ENCODE results near the gene B4GALNT3.

The B4GALNT3 gene

DNA sequence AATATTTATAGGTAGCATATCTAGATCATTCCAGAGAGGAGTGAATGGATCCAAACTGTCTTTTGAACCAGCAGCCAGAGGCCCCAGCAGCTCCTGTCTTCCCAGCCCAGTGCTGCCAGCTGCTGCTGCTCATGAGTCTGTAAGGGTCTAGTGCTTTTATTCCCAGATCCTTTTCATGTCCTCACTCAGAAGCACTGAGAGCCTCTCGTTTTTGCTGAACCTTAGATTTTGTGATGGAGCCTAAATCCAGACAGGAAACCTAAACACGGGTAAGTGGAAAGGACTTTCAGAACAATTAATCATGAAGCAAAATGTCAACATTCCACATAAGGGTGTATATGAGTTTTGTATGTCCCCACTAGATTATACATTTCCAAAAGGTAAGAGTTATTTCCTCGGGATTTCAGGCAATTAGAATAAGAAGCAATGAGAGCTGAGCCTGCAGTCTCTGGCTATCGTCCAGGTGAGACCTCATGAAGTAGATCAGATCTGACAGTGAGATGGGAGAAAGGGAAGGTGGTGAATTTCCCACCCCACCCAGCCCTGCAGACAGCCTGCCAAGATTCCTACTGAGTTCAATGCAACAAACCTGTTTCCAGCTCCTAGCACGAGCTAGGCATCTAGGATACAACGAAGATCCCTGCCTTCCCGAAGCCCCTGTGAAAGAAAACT is 119.1 kb downstream of the B4GALNT3 start:
- no peak for DNase-seq

DNA sequence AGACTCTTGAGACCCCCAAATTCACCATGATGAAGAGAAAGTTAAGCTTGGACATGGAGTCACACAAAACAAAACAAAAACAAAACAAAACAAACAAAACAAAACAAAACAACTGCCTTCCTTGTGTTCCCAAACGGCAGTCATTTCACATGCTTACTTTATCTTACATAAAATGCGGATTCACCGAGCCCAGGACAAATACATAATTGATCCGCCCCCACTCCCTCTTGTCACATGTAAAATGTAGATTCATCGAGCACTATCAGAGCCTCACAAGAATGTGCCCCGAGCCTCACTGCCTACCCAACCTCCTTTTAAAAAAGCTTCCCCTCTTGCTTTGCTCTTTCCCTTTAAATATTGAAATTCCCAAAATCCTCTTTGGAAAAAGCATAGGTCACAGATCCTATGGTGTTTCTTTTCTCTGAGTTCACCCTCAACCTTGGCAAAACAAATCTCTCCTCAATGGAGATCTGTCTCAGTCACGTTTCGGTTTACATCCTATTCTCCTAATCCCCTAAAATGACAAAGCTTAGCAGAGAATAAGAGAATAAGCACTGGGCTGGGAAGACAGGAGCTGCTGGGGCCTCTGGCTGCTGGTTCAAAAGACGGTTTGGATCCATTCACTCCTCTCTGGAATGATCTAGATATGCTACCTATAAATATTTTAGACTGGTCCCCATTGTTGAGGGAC is 119.8 kb downstream of the B4GALNT3 start:
- no peak for DNase-seq

DNA sequence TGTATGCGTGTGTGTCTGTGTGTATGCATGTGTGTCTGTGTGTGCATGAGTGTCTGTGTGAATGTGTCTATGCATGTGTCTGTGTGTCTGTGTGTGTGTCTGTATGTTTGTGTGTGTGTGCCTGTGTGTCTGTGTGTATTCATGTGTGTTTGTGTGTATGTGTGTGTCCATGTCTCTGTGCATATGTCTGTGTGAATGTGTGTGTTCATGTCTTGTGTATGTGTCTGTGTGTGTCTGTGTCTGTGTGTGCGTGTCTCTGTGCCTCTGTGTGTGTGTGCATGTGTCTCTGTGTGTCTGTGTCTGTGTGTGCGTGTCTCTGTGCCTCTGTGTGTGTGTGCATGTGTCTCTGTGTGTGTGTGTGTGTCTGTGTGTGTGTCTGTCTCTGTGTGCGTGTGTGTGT is 121.1 kb downstream of the B4GALNT3 start:
- DNase-seq, result no peak

DNA sequence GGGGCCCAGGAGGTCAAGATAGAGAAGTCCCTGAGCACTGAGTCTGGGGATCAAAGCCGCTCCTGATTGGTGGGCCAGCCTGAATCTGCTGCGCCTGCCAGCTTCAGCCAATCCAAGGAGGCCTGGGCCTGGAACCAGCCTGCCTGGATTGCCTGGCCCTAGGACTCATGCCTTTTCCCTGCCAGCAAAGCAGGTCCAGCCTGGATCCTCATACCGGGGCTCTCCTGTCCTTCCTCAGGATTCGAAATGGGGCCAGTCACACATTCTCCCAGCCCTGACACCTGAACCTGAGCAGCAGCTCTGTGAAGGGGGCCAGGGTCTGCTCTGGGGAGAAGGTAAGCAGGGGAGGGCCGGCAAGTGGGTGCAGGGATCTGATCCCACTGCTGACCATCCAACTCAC is 121.6 kb downstream of the B4GALNT3 start:
- no peak for DNase-seq

DNA sequence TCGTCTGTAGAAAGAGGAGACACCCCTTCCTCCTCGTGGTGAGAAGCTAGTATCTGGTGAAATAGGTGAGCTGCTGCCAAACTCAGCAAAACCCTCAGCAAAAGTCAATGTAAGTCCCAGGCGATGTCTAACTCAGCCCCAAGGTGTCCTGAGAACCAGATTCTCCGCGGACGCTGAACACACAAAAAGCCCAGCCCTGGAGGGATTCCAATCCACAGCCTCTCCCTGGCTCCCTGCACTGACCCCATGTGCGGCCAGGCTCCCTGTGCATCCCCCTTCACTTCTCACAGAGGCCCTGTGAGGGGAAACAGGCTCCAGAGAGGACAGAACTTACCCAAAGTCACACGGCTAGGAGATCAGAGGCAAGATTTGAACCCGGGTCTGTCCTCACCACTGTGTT is 122.0 kb downstream of the B4GALNT3 start:
- no peak for DNase-seq

DNA sequence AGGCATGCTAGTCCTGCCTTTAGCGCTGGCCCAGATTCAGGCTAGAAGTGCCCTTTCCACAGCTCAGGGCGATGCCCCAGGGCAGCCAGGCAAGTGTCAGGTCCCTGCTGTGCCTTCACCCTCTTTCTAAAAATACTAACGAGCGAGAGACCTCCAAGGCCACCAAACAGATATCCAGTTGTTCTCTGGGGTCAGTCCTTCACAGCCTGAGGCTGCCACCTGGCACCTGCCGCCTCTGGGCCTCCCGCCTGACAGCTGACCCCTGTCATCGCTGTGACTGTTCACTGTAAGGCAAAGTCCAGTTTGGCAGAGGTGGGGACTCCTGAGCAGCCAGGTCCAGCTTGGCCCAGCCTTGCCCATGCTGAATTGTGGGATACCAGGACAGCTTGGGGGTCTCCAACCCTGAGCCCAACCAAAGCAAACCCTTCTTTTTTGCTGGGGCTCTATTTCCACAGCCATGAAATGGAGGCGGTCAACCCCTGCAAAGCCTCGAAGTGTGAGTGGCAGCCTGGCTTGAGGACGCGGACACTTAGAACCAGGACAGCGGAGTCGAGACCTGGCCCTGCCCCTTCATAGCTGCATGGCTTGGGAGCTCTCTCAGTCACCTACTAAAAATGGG is 123.6 kb downstream of the B4GALNT3 start:
- DNase-seq, result peak; percentile 91

DNA sequence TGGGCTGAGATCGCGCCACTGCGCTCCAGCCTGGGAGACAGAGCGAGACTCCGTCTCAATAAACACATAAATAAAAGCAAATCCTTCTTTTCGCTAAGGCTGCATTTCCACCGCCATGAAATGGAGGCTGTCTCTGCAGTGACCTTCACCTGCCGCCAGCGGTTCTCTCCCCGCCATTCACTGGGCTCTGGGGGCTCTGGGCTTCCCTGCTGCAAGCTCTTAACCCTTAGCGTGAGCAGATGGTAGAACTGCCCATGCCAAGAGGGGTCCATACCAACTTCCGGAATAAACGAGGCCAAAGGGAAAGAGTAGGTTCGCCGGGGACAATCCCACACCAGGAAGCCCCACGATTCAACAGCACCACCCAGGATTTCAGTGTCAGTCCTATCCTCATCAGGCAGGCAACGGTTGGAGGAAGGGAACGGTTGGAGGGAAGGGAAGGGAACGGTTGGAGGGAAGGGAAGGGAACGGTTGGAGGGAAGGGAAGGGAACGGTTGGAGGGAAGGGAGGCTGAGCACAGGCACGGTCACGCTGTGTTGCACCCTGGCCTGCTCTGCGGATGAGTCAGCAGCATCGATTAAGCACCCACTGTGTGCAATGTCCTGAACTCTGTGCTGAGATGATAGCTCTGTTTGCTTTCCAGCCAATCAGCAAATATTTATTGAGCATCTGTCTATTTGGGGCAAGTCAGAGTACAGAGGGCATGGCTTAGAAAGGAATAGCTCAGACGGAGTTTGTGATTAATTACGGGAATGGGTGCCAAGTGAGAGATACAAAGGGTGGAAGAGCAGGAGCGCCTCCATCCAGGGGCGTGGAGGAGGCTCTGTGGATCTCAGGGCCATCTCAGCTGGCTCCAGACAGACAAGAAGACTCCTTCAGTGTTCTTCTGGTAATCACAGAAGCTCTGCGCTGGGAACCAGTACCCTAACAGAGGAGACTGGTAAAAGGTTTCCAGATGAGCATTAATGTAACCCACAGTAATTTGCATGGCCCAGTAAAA is 125.6 kb downstream of the B4GALNT3 start:
- peak; percentile 65 for DNase-seq

DNA sequence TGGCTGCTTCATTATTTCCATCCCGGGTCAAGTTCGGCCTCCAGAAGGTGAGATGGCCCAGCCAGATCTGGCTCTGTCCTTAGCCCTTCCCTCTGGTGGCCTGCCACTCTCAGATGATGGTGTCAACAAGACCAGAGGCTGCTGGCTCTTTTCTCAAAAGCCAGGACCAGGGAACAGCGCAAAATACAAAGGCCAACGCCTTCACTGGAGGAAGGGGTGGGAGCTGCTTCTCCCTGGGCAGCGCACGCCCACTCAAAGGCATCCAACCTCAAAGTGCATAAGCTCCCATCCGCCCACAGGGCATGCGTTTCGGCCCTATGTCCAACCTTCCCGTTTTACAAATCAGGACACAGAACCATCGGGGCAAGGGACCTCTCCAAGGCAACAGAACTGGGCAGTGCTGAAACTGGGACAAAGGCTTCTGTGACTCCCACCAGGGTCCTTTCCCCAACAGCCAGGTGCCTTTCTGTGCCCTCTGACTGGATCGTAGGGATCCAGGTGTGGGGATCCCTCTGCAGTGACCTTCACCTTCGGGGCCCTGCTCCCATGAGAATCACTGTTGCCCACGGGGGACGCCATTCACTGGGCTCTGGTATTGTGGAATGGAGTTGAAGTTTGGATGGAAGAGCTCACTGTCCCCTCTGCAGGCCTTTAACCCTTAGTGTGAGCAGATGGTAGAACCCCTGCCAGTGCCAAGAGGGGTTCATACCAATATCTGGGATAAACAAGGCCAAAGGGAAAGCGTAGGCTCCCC is 126.8 kb downstream of the B4GALNT3 start:
- no peak for DNase-seq

DNA sequence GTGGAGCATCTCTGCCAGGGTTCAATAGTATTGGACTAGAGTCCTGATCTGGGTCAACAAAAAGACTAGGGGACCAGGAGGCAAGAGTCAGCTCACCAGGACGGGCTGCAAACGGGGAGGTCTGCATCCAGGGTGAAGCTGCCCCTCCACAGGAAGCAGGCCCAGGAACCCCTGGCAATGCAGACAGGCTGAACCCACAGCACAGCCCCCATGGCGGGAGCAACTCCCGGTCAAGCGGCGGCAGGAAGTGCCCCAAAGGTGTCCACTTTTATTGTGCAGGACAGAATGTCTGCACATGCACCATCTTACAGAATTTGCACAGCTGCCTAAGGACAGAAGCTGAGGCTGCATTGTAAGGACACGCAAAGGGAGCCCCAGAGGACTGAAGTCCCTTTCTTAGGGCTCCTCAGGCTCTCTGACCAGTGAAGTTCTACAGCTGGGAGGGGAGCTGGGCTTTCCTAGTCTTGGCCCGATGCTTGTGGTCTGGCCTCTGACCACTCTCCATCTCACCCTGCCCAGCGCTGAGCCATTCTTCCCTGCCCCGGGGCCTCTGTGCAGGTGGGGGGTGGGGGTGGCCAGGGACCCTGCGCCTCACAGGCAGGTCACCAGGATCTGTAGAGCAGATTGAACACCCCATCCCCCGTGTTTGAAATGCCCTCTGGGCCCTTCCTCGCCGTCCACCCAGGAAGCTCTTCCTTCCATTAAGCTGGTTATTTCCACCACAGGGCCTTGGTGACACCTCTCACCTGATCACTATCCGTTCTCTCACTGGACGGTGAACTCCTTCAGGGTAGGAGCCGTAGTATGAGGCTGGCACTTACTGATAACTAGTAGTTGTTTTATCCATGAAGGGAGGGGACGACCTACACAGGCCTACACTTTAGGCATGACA is 127.6 kb downstream of the B4GALNT3 start:
- DNase-seq, result no peak

DNA sequence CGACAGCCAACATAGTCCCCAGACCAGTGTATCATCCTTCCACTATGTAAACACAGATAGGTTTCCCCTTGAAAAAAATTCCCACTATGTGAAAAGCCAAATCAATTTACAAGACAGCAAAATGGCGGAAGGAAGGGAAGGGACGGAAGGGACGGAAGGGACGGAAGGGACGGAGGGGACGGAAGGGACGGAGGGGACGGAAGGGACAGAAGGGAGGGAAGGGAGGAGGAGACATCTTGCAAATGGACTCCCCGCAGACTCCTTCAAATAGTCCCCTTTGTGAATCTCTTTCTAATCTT is 128.2 kb downstream of the B4GALNT3 start:
- DNase-seq, result no peak

DNA sequence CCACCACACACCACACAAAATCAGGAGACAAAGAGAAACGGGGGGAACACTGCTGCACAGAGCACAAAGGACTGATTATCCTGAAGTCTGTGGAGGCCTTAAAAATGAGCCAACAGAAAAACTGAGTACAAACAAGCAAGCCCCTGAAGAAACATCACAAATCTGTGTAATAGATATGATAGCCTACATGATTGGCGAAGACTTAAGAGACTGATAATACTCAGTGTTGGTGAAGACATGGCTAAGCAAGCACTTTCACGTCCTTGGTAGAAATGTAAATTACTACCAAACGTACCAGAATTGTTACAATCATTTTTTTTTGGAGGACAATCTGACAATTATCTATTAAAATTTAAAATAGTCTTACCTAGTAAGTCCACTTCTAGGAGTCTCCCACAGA is 128.9 kb downstream of the B4GALNT3 start:
- DNase-seq, result no peak

DNA sequence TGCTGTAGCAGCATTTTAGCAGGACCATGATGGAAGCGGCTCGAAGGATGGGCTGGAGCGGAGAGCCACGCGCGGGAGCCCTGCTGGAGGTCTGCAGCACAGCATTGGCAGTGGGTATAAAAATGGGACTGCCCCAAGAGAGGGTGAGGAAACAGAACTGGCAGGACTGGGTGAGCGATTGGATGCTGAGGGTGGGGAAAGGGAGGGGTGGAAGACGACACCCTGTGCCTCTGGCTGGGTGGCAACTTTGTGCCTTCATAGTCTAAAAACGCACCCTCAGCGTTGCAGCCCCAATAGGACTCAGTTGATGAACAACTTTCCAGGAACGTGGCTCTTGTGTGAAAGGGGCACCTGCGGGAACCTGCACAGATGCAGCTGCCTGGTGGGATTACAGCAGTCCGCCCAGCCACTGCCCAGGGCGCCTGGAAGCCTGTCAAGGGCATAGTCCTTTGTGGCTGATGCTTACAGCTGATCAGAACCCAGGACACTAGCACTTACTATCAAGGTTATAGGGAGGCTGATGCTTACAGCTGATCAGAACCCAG is 130.5 kb downstream of the B4GALNT3 start:
- DNase-seq, result no peak

DNA sequence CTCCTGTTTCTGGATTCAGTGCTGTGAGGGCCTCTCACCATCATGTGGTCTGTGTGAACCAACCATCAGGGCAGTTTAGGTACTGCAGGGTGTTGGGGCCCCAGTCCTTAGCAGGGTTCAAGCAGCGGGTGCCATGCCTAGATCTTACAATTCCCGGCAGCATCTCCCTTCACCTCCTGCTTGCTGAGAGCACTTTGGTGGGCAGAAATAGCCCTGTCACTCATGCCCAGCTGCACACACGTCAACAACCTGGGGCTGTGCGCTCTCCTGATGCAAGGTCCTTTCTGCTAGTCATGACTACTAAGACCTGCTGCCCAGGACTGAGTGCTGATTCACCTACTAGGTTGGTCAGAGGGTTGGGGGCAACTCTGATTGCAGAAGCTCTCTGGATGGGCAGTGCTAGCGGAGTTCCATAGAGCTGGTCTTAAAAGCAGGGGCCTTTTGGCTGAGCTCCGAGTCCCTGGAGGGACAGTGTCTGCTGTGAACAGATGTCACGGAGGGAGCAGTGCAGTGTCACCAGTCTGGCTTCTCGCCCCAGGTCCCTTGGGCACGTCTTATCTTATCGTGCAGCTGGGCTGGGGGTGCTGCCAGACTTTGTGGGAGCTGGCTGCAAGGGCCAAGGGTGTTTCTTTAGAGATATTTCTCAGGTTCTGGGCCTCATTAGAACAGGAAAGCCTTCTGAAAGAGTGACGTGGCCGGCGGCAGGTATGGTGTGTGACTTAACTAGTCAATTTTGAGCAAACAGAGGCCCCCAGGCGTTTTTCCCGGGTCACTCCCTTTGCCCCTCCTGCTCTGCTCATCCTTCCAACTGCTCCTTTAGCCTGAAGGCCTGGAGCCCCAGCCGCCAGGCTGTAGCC is 131.7 kb downstream of the B4GALNT3 start:
- DNase-seq, result peak; percentile 39

DNA sequence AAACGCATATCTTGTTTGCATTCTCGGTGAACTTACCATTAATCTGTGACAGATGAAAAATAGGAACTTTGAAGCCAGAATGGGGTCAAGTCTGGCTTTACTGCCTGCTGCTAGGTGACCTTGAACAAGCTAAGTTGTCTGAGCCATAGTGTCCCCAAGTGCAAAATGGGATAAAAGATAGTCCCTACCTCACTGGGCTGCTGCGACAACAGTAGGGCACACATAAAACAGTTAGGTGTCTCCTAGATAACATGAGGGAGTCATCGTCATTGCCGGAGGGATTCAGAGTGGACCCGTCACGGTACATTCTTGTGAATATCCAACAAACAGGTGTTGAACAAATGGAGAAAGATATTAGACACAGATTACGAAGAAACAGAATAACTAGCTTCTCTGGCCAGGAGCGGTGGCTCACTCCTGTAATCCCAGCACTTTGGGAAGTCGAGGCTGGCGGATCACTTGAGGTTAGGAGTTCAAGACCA is 132.3 kb downstream of the B4GALNT3 start:
- DNase-seq, result no peak

DNA sequence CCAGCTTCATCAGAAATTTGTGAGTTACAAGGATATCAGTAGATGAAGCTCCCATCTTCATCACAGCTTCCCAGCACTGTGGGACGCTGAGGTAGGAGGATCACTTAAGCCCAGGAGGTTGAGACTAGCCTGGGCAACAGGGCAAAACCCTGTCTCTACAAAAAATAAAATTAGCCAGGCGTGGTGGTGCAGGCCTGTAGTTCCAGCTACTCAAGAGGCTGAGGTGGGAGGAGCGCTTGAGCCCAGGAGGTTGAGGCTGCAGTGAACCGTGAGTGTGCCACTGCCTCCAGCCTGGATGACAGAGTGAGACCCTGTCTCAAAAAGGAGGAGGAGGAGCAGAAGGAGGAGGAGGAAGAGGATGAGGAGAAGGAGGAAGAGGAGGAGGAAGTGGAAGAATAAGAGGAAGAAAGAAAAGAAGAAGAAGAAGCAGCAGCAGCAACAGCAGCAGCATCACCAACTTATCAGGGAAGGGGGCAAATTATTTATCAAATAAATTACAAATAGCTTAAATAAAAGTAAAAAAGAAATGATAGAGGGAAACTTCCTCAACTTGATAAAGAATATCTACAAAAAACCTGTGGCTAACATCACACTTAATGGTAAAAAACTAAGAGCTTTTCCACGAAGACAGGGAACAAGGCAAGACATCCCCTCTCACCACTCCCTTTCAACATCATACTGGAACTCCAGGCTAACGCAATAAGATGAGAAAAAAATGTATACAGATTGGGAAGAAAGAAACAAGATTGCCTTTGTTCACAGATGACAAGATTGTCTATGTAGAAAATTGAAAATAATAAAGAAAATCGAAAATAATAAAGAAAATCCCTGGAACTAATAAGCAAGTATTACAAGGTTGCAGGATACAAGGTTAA is 133.9 kb downstream of the B4GALNT3 start:
- DNase-seq, result no peak

DNA sequence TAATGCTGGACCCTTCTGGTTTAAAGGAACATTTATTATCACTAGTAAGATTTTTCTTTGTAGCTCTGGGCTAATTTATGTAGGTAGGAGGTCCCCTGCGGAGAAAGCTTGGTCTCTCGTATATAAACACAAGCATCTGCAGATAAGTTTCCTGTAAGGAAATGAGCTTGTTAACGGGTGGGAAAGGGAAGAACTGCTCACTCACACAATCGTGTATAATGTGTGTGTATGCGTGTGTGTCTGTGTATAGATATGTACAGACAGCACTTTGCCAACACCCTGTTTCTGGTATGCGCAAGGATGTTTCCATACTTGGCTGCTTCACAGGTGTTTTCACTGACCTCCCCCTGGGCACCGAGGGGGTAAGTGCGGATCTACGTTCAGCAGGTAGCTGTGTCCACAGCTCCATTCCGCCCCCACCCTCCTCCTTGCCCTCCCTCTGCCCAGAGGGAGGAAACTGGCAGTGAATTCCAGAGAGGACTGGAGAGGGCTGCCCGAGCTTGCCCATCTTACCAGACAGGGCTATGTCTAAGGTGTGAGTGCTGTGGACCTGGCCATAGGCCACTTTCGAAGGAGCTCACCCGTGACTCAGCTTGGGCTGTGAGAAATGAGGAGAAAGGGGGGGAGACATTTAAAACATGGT is 138.3 kb downstream of the B4GALNT3 start:
- no peak for DNase-seq

DNA sequence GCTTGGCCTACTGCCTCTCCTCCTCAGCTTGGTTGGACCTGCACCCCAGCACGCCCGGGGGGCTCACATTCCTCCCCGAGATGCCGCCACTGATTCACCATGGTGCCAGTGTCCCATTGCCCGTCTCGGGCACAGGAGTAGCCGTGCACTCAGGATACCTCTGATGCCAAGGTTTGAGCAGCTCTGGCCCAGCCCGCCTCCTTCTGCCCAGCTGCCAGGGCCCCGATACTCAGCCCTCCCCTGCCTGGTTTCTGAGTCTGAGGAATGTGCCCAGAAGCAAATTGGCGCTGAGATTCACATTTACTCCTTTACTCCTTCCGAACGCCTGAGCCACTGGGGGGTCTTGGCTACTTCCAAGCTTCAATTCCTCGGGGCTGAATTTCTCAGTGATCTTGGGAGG is 140.0 kb downstream of the B4GALNT3 start:
- DNase-seq, result no peak

DNA sequence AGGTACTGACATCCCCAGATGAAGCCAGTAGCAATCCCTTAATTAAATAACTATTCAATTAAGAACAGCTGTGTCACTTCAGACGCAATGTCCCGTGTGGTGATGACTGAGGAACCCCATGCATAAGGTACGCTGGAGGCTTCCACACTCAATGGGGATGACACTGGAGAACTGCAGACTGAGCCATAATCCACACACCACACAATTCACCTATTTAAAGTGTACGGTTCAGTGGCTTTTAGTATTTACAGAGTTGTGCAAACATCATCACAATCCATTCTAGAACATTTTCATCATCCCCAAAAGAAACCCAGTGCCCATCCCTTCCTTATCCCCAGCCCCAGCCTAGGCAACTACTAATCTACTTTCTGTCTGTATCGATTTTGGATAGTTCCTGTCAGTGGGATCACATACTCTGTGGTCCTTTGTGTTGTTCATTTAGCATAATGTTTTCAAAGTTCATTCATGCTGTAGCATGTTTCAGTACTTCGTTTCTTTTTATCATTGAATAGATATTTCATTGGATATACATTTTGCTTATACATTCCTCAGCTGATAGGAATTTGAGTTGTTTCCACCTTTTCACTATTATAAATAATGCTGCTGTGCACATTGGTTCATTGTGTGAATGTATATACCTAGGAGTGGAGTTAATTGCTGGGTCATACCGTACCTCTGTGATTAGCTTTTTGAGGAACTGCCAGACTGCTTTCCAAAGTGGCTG is 142.4 kb downstream of the B4GALNT3 start:
- peak; percentile 47 for DNase-seq

Data from NCI-H146 (cell line).